Fibroblast of skin of right quadriceps (primary cell): Measurements from ENCODE around the gene AKAP13.
"Not testable (repeated sequence)": the region's sequence is repeated elsewhere in the genome, so short reads cannot be mapped to it uniquely, and the experiment has no call there.

Source experiments
- DNase-seq: peaks from one replicate; pipeline ENCODE4 v3.0.0-alpha.2; 2013

Gene AKAP13

DNA sequence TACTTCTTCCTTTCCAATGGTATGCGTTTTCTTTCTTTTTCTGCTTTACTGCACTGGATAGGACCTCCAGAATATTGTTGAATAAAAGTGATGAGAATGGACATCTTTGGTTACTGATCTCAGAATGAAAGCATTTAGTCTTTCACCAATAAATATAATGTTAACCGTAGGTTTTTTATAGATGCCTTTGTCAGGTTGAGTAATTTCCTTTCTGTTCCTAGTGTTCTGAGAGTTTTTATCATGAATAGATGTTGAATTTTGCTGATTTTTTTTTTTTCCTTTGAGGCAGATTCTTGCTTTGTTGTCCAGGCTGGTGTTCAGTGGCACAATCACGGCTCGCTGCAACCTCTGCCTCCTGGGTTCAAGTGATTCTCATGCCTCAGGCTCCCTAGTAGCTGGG, 255.9 kb downstream of the AKAP13 start:
- DNase-seq, result peak; percentile 22

DNA sequence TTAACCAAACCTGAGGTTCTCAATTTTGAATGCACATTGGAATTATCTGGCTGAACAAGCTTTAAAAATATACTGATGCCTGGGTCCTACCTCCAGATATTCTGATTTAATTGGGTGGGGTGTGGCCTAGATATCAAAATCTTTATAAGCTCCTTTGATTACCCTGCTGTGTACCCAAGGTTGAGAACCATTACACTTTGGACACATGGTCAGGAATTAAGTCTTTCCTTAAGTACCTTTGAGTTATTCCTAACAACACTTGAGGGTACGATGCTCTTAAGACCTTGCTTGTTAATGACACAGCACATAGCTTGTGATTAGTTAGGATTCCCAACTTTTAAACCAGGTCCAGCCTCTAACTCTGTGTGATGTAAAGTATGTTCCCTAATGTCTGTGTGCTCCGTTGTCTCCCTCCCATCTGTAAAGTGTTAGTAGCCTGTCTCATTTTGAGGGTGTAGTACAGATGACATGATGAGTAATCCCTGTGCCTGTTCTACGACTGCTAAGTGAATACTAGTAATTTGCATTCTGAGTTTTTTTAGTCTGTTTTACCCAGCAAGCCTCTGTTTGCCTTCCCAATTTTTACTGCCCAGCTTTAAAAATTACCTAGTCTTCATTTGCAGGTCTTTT, 259.5 kb downstream of the AKAP13 start:
- DNase-seq, result peak; percentile 87

DNA sequence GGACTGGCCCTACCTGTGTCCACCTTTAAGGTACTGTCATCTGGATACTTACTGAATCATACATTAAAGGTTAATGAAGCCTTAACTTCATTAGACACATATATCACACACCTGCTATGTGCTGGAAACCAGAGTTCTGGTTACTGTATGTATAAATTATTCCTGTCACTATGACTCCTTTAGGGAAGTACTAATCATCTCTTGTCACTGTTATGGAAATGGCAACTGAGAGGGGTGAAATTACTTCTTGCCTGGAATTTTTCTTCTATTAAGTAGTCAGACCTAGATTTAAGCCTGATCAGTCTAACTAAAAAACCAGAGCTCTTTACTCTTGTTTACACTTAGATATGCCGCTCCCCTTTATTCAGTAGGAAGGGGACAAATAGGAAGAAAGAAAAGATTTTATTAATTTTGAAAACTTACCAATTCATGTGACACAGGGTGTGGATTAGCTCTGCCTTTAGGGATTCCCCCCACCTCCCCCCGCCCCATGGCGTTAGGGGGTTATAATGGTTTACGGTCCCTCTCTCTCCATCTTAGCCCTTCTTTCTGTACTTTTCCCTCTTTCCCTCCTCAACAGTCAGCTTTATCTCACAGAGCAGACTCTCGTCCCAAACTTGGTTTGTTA, 261.8 kb downstream of the AKAP13 start:
- no peak for DNase-seq

DNA sequence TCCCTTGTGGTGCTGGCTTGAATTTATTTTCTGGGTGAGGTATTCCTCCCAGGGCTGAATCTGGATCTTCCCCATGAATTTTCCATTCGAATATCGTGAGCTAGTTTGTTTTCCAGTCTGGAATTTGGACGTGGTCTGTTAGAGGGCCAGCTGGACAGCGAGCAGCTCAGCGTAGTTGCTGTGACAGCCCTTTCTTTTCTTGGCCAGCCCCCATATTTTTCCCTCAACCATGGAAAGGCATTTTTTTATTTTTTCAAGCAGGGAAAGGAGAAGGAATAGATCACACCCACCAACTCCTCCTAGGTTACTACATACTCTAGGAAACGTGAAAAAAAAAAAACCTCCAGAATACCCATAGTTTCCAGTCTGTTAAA, 262.3 kb downstream of the AKAP13 start:
- DNase-seq, result peak; percentile 22

DNA sequence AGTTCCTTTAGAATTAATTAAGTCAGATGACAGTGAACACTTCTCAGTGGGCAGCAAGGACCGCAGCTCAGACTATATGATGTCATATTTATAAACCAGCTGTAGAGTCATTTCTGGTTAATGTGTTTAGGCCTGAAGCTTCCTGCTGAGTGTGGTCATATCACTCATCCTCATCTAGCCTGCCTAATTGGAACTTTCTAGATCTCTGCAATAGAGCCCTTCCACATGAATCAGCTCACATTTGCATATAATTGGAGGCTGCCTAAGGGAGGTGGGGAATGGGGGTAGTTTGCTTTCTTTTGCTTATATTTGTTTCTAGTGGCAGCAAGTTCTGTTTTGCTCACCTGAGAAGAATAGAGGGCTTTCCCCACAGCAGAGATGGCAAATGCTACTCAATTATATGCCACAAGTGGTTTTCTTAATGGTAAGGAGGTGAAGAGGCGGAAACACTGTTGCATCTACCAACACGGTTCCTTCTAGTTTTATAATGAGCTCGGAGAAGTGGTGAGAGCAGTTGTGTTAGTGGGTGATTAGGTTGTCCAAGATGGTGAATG, 266.2 kb downstream of the AKAP13 start:
- DNase-seq, result peak; percentile 85

DNA sequence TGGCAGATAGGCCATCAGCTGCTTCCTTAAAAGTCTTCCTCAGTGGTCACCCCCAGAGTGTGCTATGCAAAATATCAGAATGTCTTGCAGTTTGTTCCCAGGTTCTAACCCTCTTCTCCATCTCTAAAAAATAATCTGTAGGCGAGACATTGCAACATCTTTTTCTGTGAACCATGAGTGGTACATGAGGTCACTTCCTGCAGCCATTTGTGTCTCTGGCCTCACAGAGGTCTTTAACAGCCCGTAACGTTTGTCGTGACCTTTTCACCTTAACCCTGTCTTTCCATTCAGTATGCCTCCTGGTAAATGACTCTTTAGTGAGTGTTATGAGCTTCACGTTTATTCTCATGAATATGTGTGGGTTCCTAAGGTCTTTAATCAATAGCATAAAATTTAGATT, 269.0 kb downstream of the AKAP13 start:
- peak; percentile 58 for DNase-seq

DNA sequence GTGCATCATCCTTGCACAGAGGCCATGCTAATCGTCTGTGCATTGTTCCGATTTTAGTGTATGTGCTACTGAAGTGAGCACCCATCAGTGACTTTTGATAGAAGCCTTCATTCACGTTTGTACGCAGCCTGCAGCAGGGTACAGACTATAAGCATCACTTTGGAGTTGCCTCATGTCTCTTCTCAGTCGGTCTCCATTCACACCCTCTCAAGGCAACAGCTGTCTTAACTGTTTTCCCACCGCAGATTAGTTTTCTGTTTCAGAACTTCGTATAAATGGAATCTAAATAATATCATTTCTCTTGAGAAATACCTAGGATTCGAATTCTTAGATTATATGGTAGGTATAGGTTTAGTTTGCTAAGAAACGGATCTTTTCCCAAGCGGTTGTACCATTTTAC, 271.1 kb downstream of the AKAP13 start:
- DNase-seq, result no peak

DNA sequence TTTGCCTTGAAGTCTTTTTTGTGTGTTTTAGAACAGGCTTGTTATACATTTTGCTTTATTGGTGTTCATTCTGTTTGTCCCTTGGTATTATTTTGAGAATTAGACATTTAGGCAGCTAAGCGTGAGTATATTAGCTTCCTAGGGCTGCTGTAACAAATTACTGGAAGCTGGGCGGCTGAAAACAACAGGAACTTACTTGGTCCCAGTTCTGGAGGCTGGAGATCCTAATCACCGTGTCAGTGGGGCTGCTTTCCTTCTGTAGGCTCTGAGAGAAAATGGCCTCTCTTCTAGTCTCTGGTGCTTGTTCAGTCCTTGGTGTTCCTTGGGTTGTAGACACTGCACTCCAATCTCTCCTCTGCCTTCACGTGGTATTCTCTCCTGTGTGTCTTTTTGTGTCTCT, 272.1 kb downstream of the AKAP13 start:
- DNase-seq, result no peak

DNA sequence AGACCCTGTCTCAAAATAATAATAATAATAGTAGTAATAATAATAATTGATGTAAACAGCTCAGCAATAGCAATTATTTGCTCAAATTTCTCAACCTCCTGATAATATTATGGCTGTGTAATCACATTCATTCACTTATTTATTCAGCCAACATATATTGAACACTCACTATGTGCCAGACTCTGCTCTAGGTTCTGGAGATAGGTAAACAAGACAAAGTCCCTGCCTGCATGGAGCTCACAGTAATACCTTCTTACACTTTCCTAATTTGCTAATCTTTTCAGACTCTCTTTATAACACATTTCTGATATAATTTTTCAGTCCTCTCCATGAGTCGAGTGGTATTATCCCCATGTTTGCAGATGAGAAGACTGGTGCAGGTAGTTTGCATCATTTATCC, 276.7 kb downstream of the AKAP13 start:
- no peak for DNase-seq

DNA sequence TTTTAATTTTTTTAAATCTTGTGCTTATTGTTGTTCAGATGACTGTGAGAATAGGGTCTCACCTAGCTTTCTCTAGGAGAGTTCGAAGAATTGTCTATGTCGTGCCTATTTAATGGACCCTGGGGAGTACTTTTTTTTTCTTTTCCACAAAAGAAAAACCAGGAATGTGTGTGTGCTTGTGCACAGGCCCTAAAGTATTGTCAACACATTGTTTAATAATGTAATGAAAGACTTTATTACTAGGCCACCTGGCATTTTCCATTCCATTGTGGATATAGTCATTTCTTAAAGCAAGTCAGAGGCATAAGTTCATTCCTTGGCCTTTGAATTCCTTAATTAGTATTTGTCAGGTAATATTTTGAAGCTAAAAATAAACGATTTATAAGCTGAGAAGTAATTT, 278.4 kb downstream of the AKAP13 start:
- DNase-seq, result no peak

DNA sequence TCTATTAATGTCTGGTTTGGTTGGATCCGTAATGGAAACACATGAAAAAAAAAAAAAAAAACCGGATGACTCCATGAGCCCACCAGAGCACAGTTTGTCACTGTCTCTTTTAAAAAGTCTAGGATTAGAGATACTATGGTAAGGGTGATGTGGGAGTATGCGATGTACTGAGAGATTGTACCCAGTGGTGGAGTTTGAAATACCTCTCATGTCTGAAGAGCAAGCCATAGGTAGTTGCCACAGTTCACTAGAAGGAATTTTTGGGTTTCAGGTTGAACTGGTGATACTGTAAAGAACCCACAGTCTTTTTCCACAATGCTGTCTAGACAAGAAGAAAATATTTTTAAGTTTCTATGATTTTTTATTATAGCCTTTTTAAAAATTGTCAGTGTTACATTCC, 281.5 kb downstream of the AKAP13 start:
- DNase-seq, result no peak

DNA sequence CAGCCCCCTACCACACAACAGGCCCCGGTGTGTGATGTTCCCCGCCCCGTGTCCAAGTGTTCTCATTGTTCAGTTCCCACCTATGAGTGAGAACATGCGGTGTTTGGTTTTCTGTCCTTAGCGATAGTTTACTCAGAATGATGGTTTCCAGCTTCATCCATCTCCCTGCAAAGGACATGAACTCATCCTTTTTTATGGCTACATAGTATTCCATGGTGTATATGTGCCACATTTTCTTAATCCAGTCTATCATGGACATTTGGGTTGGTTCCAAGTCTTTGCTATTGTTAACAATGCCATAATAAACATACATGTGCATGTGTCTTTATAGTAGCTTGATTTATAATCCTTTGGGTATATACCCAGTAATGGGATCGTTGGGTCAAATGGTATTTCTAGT, 285.3 kb downstream of the AKAP13 start:
- not testable (repeated sequence) for DNase-seq

DNA sequence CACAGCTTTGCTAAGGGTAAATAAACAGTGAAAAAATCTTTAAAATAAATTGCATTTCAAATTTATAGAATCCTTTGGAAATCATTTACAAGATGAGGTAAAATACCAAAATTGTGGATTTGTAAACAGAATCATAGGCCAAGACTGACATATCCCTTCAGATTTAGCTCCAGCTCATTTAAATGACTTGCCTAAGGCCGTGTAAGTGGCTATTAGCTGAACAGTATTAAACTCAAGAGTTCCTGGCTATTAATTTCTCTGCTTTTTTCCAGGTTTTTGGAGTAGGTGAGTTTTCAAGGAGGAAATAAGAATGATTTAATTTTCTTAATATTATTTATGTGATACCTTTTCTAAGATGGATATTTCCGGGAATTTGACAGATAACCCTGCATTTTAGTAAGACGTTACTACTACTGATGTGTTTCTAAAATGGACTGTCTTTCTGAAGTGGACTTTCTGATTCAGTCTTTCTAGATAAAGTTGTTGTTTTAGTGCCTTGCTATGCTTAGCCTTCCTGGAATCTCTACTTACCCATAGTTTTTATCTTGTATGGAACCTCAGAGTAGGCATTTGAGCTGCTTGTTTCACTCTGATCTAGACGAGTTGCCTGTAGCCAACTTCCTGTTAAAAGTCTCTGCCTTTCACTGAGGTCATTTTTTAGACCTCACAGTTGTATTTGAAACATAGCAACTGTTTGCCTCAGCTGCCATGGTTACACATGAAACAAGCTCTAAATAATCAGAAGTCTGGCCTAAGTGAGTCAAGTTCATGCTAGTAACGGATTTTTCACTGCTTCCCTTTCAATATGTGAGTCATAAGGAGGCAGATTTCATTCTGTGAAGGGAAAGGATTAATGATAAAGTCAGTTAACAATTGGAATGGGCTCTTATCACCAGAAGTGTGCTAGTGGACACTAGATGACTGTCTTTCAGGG, 287.4 kb downstream of the AKAP13 start:
- DNase-seq, result peak; percentile 97

DNA sequence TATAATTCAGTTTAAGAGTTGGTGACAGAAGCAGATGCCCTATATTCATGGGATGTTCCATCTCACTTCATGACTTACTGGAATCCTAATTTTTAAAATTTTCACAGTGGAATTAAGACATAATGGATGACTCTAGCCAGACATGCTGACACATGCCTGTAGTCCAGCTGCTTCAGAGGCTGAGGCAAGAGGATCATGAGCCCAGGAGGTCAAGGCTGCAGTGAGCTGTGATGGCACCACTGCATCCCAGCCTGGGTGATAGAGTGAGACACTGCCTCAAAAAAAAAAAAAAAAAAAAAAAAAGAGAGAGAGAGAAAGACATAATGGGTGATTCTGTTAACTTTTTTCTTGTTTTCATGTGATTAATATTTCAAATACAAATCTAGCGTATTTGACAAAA, 290.8 kb downstream of the AKAP13 start:
- DNase-seq, result no peak

DNA sequence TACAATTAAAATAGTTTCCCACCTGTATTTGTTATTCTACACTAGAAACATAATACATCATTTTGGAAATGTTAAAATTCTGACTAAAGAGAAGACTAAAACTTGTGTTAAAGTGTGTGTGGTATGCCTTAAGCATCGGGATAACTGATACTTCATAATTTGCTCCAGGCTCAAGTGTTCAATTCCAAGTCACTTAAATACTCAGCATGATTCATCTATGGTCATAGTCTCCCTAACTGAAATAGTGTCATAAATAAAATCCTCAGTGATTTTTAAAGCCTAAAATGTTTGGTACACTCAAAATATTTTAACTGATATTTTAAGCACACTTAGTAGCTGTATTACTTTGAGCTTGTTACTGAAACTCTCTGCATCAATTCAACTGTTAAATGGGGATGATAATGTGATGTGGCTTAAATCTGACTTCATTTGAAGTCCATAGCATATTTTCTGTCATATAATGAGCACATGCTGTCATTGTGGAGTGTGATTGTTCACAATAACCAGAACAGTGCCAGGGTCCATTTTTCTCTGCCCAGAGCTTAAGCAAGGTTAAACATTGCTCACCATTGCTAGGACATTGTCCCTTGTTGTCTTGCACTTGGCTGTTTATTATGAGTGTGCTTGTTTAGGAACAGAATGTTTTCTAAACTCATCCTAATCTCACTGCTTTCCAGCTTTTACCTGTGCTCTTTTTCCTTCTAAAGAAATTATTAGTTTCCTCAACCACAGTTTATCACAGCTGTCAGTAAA, 292.1 kb downstream of the AKAP13 start:
- DNase-seq, result peak; percentile 43

DNA sequence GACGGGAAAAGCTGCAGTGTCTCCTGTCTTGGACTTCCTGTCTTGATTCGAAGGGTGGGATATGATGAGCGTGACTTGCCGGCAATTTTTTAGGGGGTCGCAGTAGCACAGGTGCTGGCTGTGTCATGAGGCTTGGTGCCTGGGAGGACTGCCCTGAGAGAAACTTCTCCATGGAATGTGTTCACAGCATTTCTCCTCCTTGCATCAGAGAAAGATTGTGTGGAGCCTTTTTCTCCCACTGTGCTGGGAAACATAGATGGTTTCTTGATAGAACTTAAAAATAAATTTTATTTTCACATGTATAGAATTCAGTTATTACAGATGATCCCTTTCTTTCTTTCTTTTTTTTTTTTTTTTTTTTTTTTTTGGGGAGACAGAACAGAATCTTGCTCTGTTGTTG, 292.9 kb downstream of the AKAP13 start:
- peak; percentile 36 for DNase-seq

DNA sequence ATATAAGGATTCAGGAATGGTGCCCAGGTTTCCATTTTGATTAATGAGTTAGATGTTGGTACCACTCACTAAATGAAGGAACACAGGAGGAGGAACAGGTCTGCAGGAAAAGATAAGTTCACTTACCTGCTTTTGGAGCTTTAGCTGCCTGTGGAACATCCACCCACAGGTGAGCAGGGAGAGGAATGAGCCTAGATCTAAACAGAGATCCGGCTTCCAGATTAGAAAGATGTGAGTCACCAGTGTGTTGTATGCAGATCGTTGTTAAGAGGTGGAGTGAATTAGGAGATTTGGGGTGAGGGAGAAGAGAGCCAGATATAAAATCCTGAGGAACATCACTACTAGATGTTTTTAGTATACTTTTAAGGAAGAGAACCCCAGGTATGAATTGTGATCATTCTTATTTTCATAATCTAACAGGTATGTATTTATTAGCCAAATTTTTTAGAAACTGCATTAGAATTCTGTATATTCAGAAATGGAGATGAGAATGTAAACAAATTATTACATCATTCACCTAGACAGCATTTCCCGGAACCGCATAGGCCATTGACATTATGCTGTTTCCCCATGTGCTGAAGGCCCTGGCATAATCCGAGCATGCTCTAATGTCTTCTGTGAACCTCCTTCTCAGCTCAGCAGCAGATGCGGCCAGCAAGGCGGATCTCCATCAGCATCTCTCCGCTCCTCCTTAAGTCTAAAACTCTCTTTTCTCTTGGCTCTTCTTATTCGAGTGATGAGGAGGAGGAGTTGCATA, 296.1 kb downstream of the AKAP13 start:
- DNase-seq, result no peak

DNA sequence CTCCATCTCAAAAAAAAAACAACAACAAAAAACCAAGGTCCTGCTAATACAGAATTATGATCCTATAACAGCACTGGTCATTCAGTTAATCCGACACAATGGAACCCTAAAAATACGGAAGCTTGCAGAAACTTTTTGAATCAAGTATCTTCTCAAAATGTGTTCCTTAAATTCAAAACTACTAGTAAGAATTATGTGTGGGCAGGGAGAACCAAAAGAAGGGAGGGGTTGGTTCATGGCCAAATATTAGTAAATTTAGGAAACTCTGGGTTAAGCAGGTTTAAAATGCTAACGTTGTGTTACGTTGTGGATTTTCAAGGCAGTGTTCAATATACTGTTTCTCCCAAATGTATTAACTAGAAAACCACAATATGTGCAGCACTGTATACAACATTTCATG, 298.8 kb downstream of the AKAP13 start:
- no peak for DNase-seq

DNA sequence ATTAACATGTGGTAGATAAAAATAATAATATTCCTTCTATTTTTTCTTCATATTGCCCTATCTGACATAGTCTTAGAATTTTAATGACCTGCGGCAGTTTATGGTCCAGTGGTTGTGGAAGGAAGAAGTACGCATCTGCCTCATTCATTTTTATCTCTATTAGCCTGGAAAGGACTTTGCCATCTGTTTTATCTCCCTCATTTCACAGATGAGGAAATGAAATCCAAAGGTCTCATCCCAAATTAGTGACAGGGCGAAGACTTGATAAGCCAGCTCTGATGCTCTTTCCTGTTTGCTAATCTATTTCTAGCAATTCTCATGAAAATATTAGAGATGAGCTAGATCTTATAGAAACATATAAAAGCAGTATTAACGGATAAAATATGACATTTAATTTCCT, 301.0 kb downstream of the AKAP13 start:
- no peak for DNase-seq

DNA sequence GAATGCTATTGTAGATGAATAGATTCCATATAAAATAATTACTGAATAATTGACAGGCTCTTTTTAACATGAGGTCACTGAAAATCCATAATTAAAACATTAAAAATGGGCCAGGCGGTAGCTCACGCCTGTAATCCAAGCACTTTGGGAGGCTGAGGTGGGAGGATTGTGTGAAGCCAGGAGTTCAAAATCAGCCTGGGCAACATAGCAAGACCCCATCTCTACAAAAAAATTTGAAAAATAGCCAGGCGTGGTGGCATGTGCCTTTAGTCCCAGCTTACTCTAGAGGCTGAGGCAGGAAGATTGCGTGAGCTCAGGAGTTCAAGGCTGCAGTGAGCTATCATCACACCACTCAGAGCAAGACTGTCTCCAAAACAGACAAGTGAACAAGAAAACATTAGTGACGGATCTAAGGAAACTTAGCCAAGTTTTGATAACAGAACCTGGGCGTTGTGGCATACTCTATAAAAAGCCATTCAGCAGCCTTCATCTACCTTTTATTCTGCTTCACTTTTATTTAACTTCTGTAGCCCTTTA, 303.8 kb downstream of the AKAP13 start:
- no peak for DNase-seq

DNA sequence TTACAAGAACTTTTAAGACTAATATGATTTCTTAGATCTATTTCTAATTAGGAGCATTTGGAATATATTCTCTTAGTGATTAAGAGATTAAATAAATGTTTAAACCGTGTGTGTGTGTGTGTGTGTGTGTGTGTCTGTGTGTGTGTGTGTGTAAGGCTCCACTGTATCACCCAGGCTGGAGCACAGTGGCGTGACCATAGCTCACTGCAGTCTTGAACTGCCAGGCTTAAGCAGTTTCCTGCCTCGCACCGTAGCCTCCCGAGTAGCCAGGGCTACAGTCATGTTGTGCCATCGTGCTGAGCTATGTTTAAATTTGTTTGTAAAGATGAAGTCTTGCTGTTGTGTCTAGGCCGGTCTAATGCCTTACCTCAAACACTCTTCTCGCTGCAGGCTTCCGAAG, 305.0 kb downstream of the AKAP13 start:
- DNase-seq, result no peak

DNA sequence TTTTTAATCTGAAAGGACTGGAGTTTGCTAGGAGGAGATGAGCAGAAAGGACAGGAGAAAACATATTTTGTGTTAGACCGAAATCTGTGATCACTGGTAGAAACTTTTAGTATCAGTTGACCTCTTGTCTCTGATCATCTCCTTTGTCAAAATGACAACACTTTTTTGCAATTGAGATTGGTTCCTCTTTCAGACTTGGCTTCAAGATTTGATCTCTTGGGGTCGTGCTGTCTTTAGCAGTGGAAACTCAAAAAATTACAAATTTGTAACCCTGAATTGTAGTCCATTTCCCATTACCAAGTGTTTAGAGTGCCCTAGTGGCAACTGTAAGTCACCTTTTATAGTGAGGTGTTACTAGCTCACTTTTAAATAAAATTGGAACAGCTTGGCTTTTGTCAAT, 306.9 kb downstream of the AKAP13 start:
- DNase-seq, result no peak
